Endothelial cell of umbilical vein (primary cell): ENCODE data around the gene NPAS4. TPM values are rescaled to one million over a fixed set of nuclear protein-coding genes. Genes with fewer than 3 reads are reported as not detected.

Experiments used
- BruUV-seq: library from RNA; stranded (reverse); fragments of 400-500 nt; replicated peaks from 2 replicates; lab custom pipeline; 2021; lab: Mats Ljungman, UMichigan
- CTCF ChIA-PET: fragments of 300-600, 350-600 bp; sonication (Branson Sonifier 250); formaldehyde crosslinking; loops from one replicate; lab custom pipeline; 2021; ENCODE audit warnings: antibody characterized with exemption, inconsistent platforms; lab: Charles Lee
- POLR2A ChIA-PET: fragments of 300-600, 350-600 bp; sonication (Branson Sonifier 250); formaldehyde crosslinking; loops from one replicate; lab custom pipeline; 2021; ENCODE audit warnings: antibody characterized with exemption, inconsistent platforms; lab: Charles Lee
- DNase-seq: peaks from one replicate; pipeline ENCODE4 v3.0.0-alpha.2; 2011; ENCODE audit warnings: low read depth, low spot score
- FAIRE-seq: peaks from 2 replicates; lab custom pipeline; 2011; peaks lifted over from hg19 to GRCh38; lab: Jason Lieb, UNC
- H2AFZ ChIP-seq: 2 replicates; pipeline ENCODE4 v1.6.0; 2012; ENCODE audit warnings: low read depth, low read length, control low read depth, inconsistent platforms
- H3K27ac ChIP-seq: 2 replicates; pipeline ENCODE4 v1.5.1; 2011; ENCODE audit warnings: low read depth, mild to moderate bottlenecking, control low read depth, low read length, moderate library complexity; ENCODE audit not compliant: insufficient read depth
- H3K27me3 ChIP-seq, 2 experiments: 2 replicates each; pipeline versions ENCODE4 v1.6.0 to v1.6.1; 2011; ENCODE audit warnings: low read length in 2 of 2, mixed read lengths in 1 of 2; ENCODE audit not compliant: control insufficient read depth in 2 of 2, insufficient read depth in 2 of 2
- H3K36me3 ChIP-seq, 2 experiments: 2 replicates in 1 of 2; 3 replicates in 1 of 2; pipeline ENCODE4 v1.5.1; 2011; ENCODE audit warnings: low read length in 2 of 2, mild to moderate bottlenecking in 1 of 2, moderate library complexity in 1 of 2; ENCODE audit not compliant: control insufficient read depth in 2 of 2, insufficient read depth in 2 of 2; ENCODE audit errors: extremely low read depth in 1 of 2
- H3K4me1 ChIP-seq: 3 replicates; pipeline ENCODE4 v1.5.1; 2011; ENCODE audit warnings: mild to moderate bottlenecking, low read length; ENCODE audit not compliant: control insufficient read depth, insufficient read depth; ENCODE audit errors: extremely low read depth
- H3K4me2 ChIP-seq: 2 replicates; pipeline ENCODE4 v1.6.1; 2011; ENCODE audit warnings: low read length, control low read depth, mixed read lengths; ENCODE audit not compliant: insufficient read depth
- H3K4me3 ChIP-seq, 3 experiments: fragments of 200-600 bp in 1 of 3; sonication (generic), shearing (Covaris generic) in 1 of 3; replicated peaks in 1 of 3; 2 replicates each; pipeline ENCODE4 v1.5.1; 2011 to 2016; ENCODE audit warnings: control low read depth in 3 of 3, low read length in 3 of 3, mild to moderate bottlenecking in 2 of 3, inconsistent platforms in 1 of 3, low read depth in 1 of 3, moderate library complexity in 1 of 3; ENCODE audit not compliant: insufficient read depth in 1 of 3
- H3K79me2 ChIP-seq: 2 replicates; pipeline ENCODE4 v1.6.0; 2012; ENCODE audit warnings: low read length, inconsistent platforms; ENCODE audit not compliant: control insufficient read depth, insufficient read depth
- H3K9ac ChIP-seq: replicated peaks from 2 replicates; pipeline ENCODE3; 2011; ENCODE audit warnings: low read length, control low read depth; ENCODE audit not compliant: insufficient read depth; ENCODE audit errors: extremely low read depth
- H3K9me1 ChIP-seq: replicated peaks from 3 replicates; pipeline ENCODE4 v1.6.0; 2011; ENCODE audit warnings: mild to moderate bottlenecking, low read length; ENCODE audit not compliant: control insufficient read depth, insufficient read depth; ENCODE audit errors: extremely low read depth
- H3K9me3 ChIP-seq: replicated peaks from 2 replicates; pipeline ENCODE4 v1.5.1; 2012; ENCODE audit warnings: low read length, inconsistent platforms; ENCODE audit not compliant: control insufficient read depth, insufficient read depth
- H4K20me1 ChIP-seq: replicated peaks from 2 replicates; pipeline ENCODE3; 2011; ENCODE audit warnings: mild to moderate bottlenecking, low read length; ENCODE audit not compliant: control insufficient read depth, insufficient read depth; ENCODE audit errors: extremely low read depth
- CTCF ChIP-seq, 2 donors: IDR thresholded peaks; 1 replicate in 1 of 2; 2 replicates in 1 of 2; pipeline ENCODE4 v1.5.1; 2011; ENCODE audit warnings: low read length in 2 of 2, mild to moderate bottlenecking in 2 of 2, moderate library complexity in 2 of 2, control low read depth in 1 of 2, inconsistent platforms in 1 of 2, low read depth in 1 of 2; ENCODE audit not compliant: insufficient read depth in 1 of 2; ENCODE audit errors: extremely low read depth in 1 of 2
- FOS ChIP-seq: IDR thresholded peaks from 2 replicates; pipeline ENCODE4 v1.6.1; 2011; ENCODE audit warnings: mild to moderate bottlenecking, low read length, moderate library complexity, borderline replicate concordance; ENCODE audit not compliant: insufficient read depth
- GATA2 ChIP-seq: IDR thresholded peaks from 2 replicates; pipeline ENCODE4 v1.7.0; 2011; ENCODE audit warnings: low read depth, mild to moderate bottlenecking, moderate library complexity, mixed read lengths, low read length; ENCODE audit not compliant: insufficient read length, insufficient read depth
- POLR2A ChIP-seq: IDR thresholded peaks from 2 replicates; pipeline ENCODE4 v1.6.1; 2012; ENCODE audit warnings: low read depth, mild to moderate bottlenecking, control low read depth, low read length
- POLR2AphosphoS5 ChIP-seq: IDR thresholded peaks from 2 replicates; pipeline ENCODE4 v1.6.1; 2012; ENCODE audit warnings: low read depth, mild to moderate bottlenecking, control low read depth, low read length, moderate library complexity; ENCODE audit not compliant: insufficient read depth
- dilution Hi-C: fragments of 300-500 bp; cut with MboI; formaldehyde crosslinking; loops from one replicate; pipeline ENCODE4 v1.15.0; 2019; ENCODE audit warnings: low sequenced_read_pairs; ENCODE audit not compliant: extremely low pct_ligation_motif_present
- intact Hi-C: fragments of 100-400 bp; cut with micrococcal nuclease; formaldehyde crosslinking; loops from one replicate; pipeline ENCODE4 v1.10.0; 2022
- polyA plus RNA-seq, 4 experiments: library from polyadenylated mRNA; depleted of rRNA in 3 of 4; stranded (reverse) in 3 of 4; unstranded in 1 of 4; fragments of >200 nt; gene quantifications; 2 replicates each; pipeline versions ENCODE4 v1.2.1 to v1.2.3, GENCODE V29; 2011 to 2012; ENCODE audit warnings: missing spikeins in 1 of 4
- total RNA-seq: library from RNA; stranded (reverse); gene quantifications from 2 replicates; pipeline ENCODE4 v1.2.3, GENCODE V29; 2021

NPAS4 gene
- total and polyA plus RNA-seq, 2 donors (not counting 3 experiments of a cell fraction or from before 2014, with no cell fraction given): not detected

- H3K9me3 ChIP-seq: no peaks in the 10 kb centered on the region
- H3K79me2 ChIP-seq: no peaks in the 10 kb centered on the region
- peak overlapping the region; percentile 7 to 63 (median 32) for H3K4me3 ChIP-seq
- no peak overlapping the region for H3K27ac ChIP-seq
- H3K4me1 ChIP-seq: peaks cover 10% of the 10 kb centered on the region
- no peaks in the 10 kb centered on the region for H4K20me1 ChIP-seq
- H3K27me3 ChIP-seq: peaks cover 0 to 2% of the 10 kb centered on the region in 2 experiments
- H2AFZ ChIP-seq: peak overlapping the region; percentile 32
- H3K9me1 ChIP-seq: no peaks in the 10 kb centered on the region
- H3K9ac ChIP-seq: peak overlapping the region; percentile 4
- ChIA-PET CTCF (interaction anchor here (0.6 to 2.4 kb wide), 9 partner anchors 11 to 348 kb away, joined by 3 to 12 read pairs (median 4); partner anchors contain the start of genes BBS1, DPP3 and MRPL11), POLR2A (interaction anchor here (1.2 kb wide), 1 partner anchor 13 kb away, joined by 15 read pairs; the partner anchor contains the start of gene DPP3)
- peak; percentile 19 for DNase-seq
- peak overlapping the region; percentile 26 for H3K4me2 ChIP-seq
- TF ChIP-seq CTCF (IDR thresholded peaks at IDR 0.05; ENCODE audit: extremely low read depth in 1 of 2, insufficient read depth in 1 of 2, low read depth in 1 of 2, low read length in 2 of 2) (peak; percentile 20 to 29), POLR2A (no peak), FOS (no peak), GATA2 (no peak), POLR2AphosphoS5 (peak; percentile 23)
- intact Hi-C loops (loop anchor here (2.0 kb wide), 1 partner anchor 46 kb away; the partner anchor contains the start of gene NPAS4), dilution Hi-C loops (no loop called here)
- BruUV-seq: no TSS peak
- H3K36me3 ChIP-seq: no peaks in the 10 kb centered on the region
- FAIRE-seq: no peak
These were observed 46.3 kb downstream of the NPAS4 start for GRCh38 chr11:66467034-66467659.
